Astrocyte (in vitro differentiated cells and primary cell): ENCODE results near the gene SDHAF4.

ENCODE experiments used
- CTCF ChIP-seq: IDR thresholded peaks from 2 replicates; pipeline ENCODE4 v1.5.1; 2011; ENCODE audit warnings: low read depth, mild to moderate bottlenecking, inconsistent platforms, low read length, moderate library complexity; ENCODE audit not compliant: insufficient read depth
- EZH2 ChIP-seq: IDR thresholded peaks from 2 replicates; pipeline ENCODE4 v1.6.1; 2012; ENCODE audit warnings: mild to moderate bottlenecking, low read length, inconsistent platforms; ENCODE audit not compliant: insufficient read depth

GRCh38 chr6:70593118-70593486 lies 26.4 kb downstream of the SDHAF4 start:
- TF ChIP-seq CTCF (no peak), EZH2 (no peak)
